Activated CD8-positive, alpha-beta memory T cell treated with anti-CD3 and anti-CD28 coated beads, Interleukin-2, amount 10 ng/mL, durations not matched to agents 7 days and 5 days (primary cell): ENCODE data around the gene MOV10. TPM values are rescaled to one million over a fixed set of nuclear protein-coding genes. Genes with fewer than 3 reads are reported as not detected.

ENCODE experiments used
- ATAC-seq: fragments of 150-1000 bp; cut with Tn5 transposase; one replicate; pipeline ENCODE4 v1.10.0; 2021; ENCODE audit warnings: moderate library complexity
- CTCF ChIA-PET: fragments of 350-600 bp; sonication (Branson Sonifier 250); formaldehyde crosslinking; loops from one replicate; lab custom pipeline; 2021; ENCODE audit warnings: antibody characterized with exemption; lab: Charles Lee
- DNase-seq: peaks from one replicate; pipeline ENCODE4 v3.0.0-alpha.2; 2020
- H3K27ac Mint-ChIP-seq: one replicate; pipeline ENCODE4 v1.8.0; 2021; ENCODE audit warnings: mild to moderate bottlenecking, mixed read lengths
- H3K27me3 Mint-ChIP-seq: one replicate; pipeline ENCODE4 v1.8.0; 2021; ENCODE audit warnings: mixed read lengths
- H3K36me3 Mint-ChIP-seq: one replicate; pipeline ENCODE4 v1.8.0; 2021; ENCODE audit warnings: mild to moderate bottlenecking, mixed read lengths
- H3K4me1 Mint-ChIP-seq: one replicate; pipeline ENCODE4 v1.8.0; 2021; ENCODE audit warnings: mixed read lengths
- H3K4me3 Mint-ChIP-seq: one replicate; pipeline ENCODE4 v1.8.0; 2021; ENCODE audit warnings: mild to moderate bottlenecking, moderate library complexity, mixed read lengths
- H3K9me3 Mint-ChIP-seq: one replicate; pipeline ENCODE4 v1.8.0; 2022; ENCODE audit warnings: low read depth, mixed read lengths
- total RNA-seq, 2 experiments: library from RNA; stranded (reverse); gene quantifications; one replicate each; pipeline ENCODE4 v1.2.3, GENCODE V29; 2021

The MOV10 gene
- total RNA-seq, 2 experiments from 2014 or later, result 112 to 171 TPM

GRCh38 chr1:112704934-112705627 lies 30.6 kb downstream of the MOV10 start:
- no peaks in the 10 kb centered on the region for H3K9me3 Mint-ChIP-seq
- CTCF ChIA-PET, result interaction anchor here (0.7 to 4.1 kb wide), 10 partner anchors 8 to 314 kb away, joined by 3 to 36 read pairs (median 5); partner anchors contain the start of genes MOV10, PPM1J and ST7L
- peaks cover 14% of the 10 kb centered on the region for H3K36me3 Mint-ChIP-seq
- peaks cover 24% of the 10 kb centered on the region for H3K27me3 Mint-ChIP-seq
- H3K4me3 Mint-ChIP-seq, result peak overlapping the region; percentile 75
- ATAC-seq (peak; percentile 74), DNase-seq (peak; percentile 87)
- peak overlapping the region; percentile 89 for H3K27ac Mint-ChIP-seq
- H3K4me1 Mint-ChIP-seq, result peaks cover 64% of the 10 kb centered on the region

GRCh38 chr1:112706505-112707220 lies 32.2 kb downstream of the MOV10 start, which contains the start of gene RHOC:
TSS of gene RHOC (minus strand) at chr1:112707127. CDS start at chr1:112703799, 3,328 bp downstream.
- H3K9me3 Mint-ChIP-seq, result no peaks in the 10 kb centered on the region
- peak within 1 kb of the TSS; percentile 75 for H3K4me3 Mint-ChIP-seq
- CTCF ChIA-PET, result interaction anchor here (2.4 to 4.2 kb wide), 4 partner anchors 9 to 315 kb away, joined by 12 to 37 read pairs (median 14); partner anchors contain the start of genes MOV10 and PPM1J
- DNase-seq (peak; percentile 68), ATAC-seq (peak; percentile 76)
- H3K4me1 Mint-ChIP-seq, result peaks cover 48% of the 10 kb centered on the region
- H3K27ac Mint-ChIP-seq, result peak within 1 kb of the TSS; percentile 89
- H3K36me3 Mint-ChIP-seq, result peaks cover 12% of the 10 kb centered on the region
- peaks cover 30% of the 10 kb centered on the region for H3K27me3 Mint-ChIP-seq

- H3K4me3 Mint-ChIP-seq, result peak overlapping the region; percentile 75
- DNase-seq, result peak; percentile 80
- ATAC-seq, result peak; percentile 66
- H3K9me3 Mint-ChIP-seq, result no peaks in the 10 kb centered on the region
- CTCF ChIA-PET, result interaction anchor here (0.6 to 4.2 kb wide), 16 partner anchors 8 to 324 kb away, joined by 3 to 37 read pairs (median 6); partner anchors contain the start of genes CTTNBP2NL, MOV10, PPM1J and ST7L
- peak overlapping the region; percentile 16 for H3K27ac Mint-ChIP-seq
- peaks cover 40% of the 10 kb centered on the region for H3K4me1 Mint-ChIP-seq
- peaks cover 30% of the 10 kb centered on the region for H3K27me3 Mint-ChIP-seq
- peaks cover 7% of the 10 kb centered on the region for H3K36me3 Mint-ChIP-seq
These were observed 33.0 kb downstream of the MOV10 start for GRCh38 chr1:112707221-112708001.

- no peak for DNase-seq
- no peaks in the 10 kb centered on the region for H3K9me3 Mint-ChIP-seq
- peaks cover 5% of the 10 kb centered on the region for H3K36me3 Mint-ChIP-seq
- H3K27me3 Mint-ChIP-seq, result peaks cover 36% of the 10 kb centered on the region
- no peak for ATAC-seq
- no peak overlapping the region for H3K27ac Mint-ChIP-seq
- H3K4me3 Mint-ChIP-seq, result peak overlapping the region; percentile 75
- peaks cover 37% of the 10 kb centered on the region for H3K4me1 Mint-ChIP-seq
- CTCF ChIA-PET, result interaction anchor here (0.6 to 4.2 kb wide), 17 partner anchors 8 to 339 kb away, joined by 3 to 37 read pairs (median 5); partner anchors contain the start of genes CTTNBP2NL, MOV10, PPM1J and ST7L
These were observed 33.6 kb downstream of the MOV10 start for GRCh38 chr1:112708002-112708448.

GRCh38 chr1:112708489-112708888 lies 34.0 kb downstream of the MOV10 start:
- H3K4me3 Mint-ChIP-seq, result peak overlapping the region; percentile 75
- H3K4me1 Mint-ChIP-seq, result peaks cover 33% of the 10 kb centered on the region
- CTCF ChIA-PET, result interaction anchor here (0.8 to 4.2 kb wide), 14 partner anchors 7 to 339 kb away, joined by 3 to 37 read pairs (median 6); partner anchors contain the start of genes MOV10, PPM1J and ST7L
- no peak overlapping the region for H3K27ac Mint-ChIP-seq
- no peak for ATAC-seq
- peaks cover 2% of the 10 kb centered on the region for H3K36me3 Mint-ChIP-seq
- peaks cover 41% of the 10 kb centered on the region for H3K27me3 Mint-ChIP-seq
- H3K9me3 Mint-ChIP-seq, result no peaks in the 10 kb centered on the region
- DNase-seq, result no peak

- Mint-ChIP-seq H3K9me3 (no peaks in the 10 kb centered on the region), H3K27ac (no peak overlapping the region), H3K36me3 (no peaks in the 10 kb centered on the region), H3K27me3 (peaks cover 51% of the 10 kb centered on the region), H3K4me3 (no peak overlapping the region), H3K4me1 (peaks cover 20% of the 10 kb centered on the region)
- ATAC-seq, result no peak
- CTCF ChIA-PET, result interaction anchor here (0.9 to 4.2 kb wide), 7 partner anchors 8 to 363 kb away, joined by 3 to 37 read pairs (median 4); partner anchors contain the start of genes LRIG2 and MOV10
- DNase-seq, result no peak
These were observed 35.7 kb downstream of the MOV10 start for GRCh38 chr1:112710159-112710558.

- H3K9me3 Mint-ChIP-seq, result no peaks in the 10 kb centered on the region
- no peak for DNase-seq
- H3K36me3 Mint-ChIP-seq, result no peaks in the 10 kb centered on the region
- CTCF ChIA-PET, result interaction anchor here (0.9 to 4.0 kb wide), 6 partner anchors 8 to 362 kb away, joined by 3 to 24 read pairs (median 4); partner anchors contain the start of genes LRIG2 and MOV10
- H3K27me3 Mint-ChIP-seq, result peaks cover 51% of the 10 kb centered on the region
- H3K27ac Mint-ChIP-seq, result no peak overlapping the region
- peaks cover 18% of the 10 kb centered on the region for H3K4me1 Mint-ChIP-seq
- no peak for ATAC-seq
- no peak overlapping the region for H3K4me3 Mint-ChIP-seq
These were observed 36.1 kb downstream of the MOV10 start for GRCh38 chr1:112710586-112710985.

GRCh38 chr1:112711041-112711440 lies 36.6 kb downstream of the MOV10 start:
- no peak overlapping the region for H3K4me3 Mint-ChIP-seq
- CTCF ChIA-PET, result interaction anchor here (0.9 to 4.0 kb wide), 5 partner anchors 36 to 362 kb away, joined by 3 to 24 read pairs (median 4); partner anchors contain the start of genes LRIG2 and MOV10

GRCh38 chr1:112711670-112712069 lies 37.2 kb downstream of the MOV10 start:
- Mint-ChIP-seq H3K4me3 (no peak overlapping the region), H3K27me3 (peaks cover 51% of the 10 kb centered on the region), H3K4me1 (peaks cover 22% of the 10 kb centered on the region), H3K9me3 (no peaks in the 10 kb centered on the region), H3K36me3 (no peaks in the 10 kb centered on the region), H3K27ac (no peak overlapping the region)
- no peak for DNase-seq
- CTCF ChIA-PET, result interaction anchor here (1.8 kb wide), 1 partner anchor 90 kb away, joined by 4 read pairs; no protein-coding TSS in a partner anchor
- ATAC-seq, result no peak

More at GRCh38 chr1:112711041-112711440, 36.6 kb downstream of the MOV10 start:
- Mint-ChIP-seq H3K4me1 (peaks cover 18% of the 10 kb centered on the region), H3K9me3 (no peaks in the 10 kb centered on the region), H3K27ac (no peak overlapping the region), H3K27me3 (peaks cover 51% of the 10 kb centered on the region), H3K36me3 (no peaks in the 10 kb centered on the region)
- DNase-seq, result no peak
- ATAC-seq, result no peak

- H3K27me3 Mint-ChIP-seq, result peaks cover 51% of the 10 kb centered on the region
- CTCF ChIA-PET, result no interaction called here
- H3K36me3 Mint-ChIP-seq, result no peaks in the 10 kb centered on the region
- ATAC-seq (no peak), DNase-seq (no peak)
- no peak overlapping the region for H3K4me3 Mint-ChIP-seq
- H3K4me1 Mint-ChIP-seq, result peaks cover 24% of the 10 kb centered on the region
- H3K9me3 Mint-ChIP-seq, result no peaks in the 10 kb centered on the region
- no peak overlapping the region for H3K27ac Mint-ChIP-seq
These were observed 37.7 kb downstream of the MOV10 start for GRCh38 chr1:112712191-112712590.

- H3K9me3 Mint-ChIP-seq, result no peaks in the 10 kb centered on the region
- H3K4me1 Mint-ChIP-seq, result peaks cover 25% of the 10 kb centered on the region
- no peaks in the 10 kb centered on the region for H3K36me3 Mint-ChIP-seq
- DNase-seq, result no peak
- peaks cover 49% of the 10 kb centered on the region for H3K27me3 Mint-ChIP-seq
- no peak overlapping the region for H3K27ac Mint-ChIP-seq
- no peak overlapping the region for H3K4me3 Mint-ChIP-seq
- CTCF ChIA-PET, result no interaction called here
- ATAC-seq, result no peak
These were observed 38.3 kb downstream of the MOV10 start for GRCh38 chr1:112712701-112713128.
